WI38 (cell line): Measurements from ENCODE around the gene SHF.
A peak's percentile ranks its signal among the peaks of the same experiment; 100 is the strongest.
"Not testable (repeated sequence)": the region's sequence is repeated elsewhere in the genome, so short reads cannot be mapped to it uniquely, and the experiment has no call there.

Experiments
- H3K4me3 ChIP-seq: 2 replicates; pipeline ENCODE4 v1.5.1; 2011; ENCODE audit warnings: low read depth, mild to moderate bottlenecking, control low read depth, low read length
- TF ChIP-seq, protein P1 (sequence below): IDR thresholded peaks from 2 replicates; pipeline ENCODE4 v1.5.1; 2012; ENCODE audit warnings: low read depth, mild to moderate bottlenecking, control low read depth, low read length

Gene SHF, protein sequence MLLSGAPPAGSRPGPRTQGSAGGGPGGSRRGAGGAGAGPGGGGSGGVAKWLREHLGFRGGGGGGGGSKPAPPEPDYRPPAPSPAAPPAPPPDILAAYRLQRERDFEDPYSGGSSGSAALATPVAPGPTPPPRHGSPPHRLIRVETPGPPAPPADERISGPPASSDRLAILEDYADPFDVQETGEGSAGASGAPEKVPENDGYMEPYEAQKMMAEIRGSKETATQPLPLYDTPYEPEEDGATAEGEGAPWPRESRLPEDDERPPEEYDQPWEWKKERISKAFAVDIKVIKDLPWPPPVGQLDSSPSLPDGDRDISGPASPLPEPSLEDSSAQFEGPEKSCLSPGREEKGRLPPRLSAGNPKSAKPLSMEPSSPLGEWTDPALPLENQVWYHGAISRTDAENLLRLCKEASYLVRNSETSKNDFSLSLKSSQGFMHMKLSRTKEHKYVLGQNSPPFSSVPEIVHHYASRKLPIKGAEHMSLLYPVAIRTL

GRCh38 chr15:45187894-45188830 is at the start of gene SHF:
TSS of gene SHF (minus strand) at chr15:45187966. CDS start at chr15:45187951, 15 bp downstream.
- TF ChIP-seq, protein P1, sequence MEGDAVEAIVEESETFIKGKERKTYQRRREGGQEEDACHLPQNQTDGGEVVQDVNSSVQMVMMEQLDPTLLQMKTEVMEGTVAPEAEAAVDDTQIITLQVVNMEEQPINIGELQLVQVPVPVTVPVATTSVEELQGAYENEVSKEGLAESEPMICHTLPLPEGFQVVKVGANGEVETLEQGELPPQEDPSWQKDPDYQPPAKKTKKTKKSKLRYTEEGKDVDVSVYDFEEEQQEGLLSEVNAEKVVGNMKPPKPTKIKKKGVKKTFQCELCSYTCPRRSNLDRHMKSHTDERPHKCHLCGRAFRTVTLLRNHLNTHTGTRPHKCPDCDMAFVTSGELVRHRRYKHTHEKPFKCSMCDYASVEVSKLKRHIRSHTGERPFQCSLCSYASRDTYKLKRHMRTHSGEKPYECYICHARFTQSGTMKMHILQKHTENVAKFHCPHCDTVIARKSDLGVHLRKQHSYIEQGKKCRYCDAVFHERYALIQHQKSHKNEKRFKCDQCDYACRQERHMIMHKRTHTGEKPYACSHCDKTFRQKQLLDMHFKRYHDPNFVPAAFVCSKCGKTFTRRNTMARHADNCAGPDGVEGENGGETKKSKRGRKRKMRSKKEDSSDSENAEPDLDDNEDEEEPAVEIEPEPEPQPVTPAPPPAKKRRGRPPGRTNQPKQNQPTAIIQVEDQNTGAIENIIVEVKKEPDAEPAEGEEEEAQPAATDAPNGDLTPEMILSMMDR, result no peak
- peak within 1 kb of the TSS; percentile 67 for H3K4me3 ChIP-seq

DNA sequence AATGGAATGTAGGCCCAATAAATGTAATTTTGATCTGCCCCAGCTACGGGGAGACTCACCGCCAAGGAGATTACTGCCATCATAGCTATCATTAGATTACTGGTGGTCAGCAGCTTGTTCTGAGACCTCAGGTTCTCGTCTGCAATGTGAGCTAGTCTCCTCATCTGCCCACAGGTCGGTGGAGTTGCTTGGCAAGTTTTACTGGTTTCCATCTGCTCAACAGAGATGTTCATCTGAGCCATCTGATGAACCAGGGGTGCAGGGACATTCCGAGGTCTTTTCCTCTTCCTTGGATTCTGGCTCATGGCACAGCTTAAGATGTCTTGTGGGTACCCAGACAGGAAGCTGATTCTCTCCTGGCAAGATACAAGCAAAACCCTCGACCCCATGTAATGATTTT is 49.0 kb upstream of the SHF start:
- H3K4me3 ChIP-seq, result not testable (repeated sequence)

DNA sequence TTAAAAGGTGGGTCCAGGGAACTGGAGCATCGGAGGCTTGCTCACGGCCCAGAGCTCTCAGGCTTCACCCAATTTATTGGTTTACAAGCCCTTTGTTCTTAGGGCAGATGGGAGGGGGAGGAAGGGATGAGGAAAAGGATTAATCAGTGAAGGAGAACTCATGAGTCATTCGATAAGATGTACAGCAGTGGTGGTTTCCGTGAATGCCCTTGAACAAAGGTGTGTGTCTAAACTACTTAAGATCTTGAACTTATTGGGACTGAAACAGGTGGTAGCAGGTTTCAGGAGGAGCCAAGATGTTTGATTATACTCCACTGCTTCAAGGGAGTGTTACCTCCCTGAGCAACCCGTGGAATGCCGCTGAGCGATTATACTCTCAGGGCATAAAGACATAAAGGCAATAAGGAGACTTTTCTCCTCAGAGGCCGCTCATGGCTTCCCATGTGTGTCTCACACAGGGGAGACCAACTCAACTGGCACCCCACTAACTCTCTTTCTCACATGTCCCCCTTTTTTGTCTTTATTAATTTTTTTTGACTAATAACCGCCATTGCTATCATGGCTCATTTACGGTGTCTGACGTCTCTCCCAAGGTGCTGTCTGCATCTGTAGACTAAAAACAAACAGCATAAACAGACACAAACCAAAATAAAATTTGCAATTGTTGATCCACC is 46.9 kb upstream of the SHF start:
- TF ChIP-seq, protein P1, result no peak
- H3K4me3 ChIP-seq, result no peak overlapping the region

GRCh38 chr15:45231864-45232562 is 44.2 kb upstream of the SHF start:
- no peak overlapping the region for H3K4me3 ChIP-seq
- TF ChIP-seq, protein P1, result no peak

DNA sequence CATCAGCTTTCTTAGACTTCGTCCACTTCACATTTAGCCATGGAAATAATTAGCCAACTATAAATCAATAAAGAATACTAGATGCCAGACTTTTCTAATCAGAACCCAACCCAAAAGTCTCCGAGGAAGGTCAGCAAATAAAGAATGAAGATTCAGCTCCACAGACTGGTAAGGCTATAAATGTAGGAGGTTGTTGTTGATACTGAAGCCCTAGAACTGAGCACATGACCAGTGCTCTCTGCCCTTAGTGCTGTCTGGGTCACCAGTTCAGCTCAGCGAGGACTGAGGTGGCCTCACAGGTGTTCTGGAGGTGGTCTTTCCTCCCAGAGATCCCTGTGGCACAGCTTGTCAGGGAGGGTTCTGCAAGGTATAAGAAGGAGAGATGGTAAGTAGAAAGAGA is 43.4 kb upstream of the SHF start:
- TF ChIP-seq, protein P1, result no peak
- H3K4me3 ChIP-seq, result no peak overlapping the region

DNA sequence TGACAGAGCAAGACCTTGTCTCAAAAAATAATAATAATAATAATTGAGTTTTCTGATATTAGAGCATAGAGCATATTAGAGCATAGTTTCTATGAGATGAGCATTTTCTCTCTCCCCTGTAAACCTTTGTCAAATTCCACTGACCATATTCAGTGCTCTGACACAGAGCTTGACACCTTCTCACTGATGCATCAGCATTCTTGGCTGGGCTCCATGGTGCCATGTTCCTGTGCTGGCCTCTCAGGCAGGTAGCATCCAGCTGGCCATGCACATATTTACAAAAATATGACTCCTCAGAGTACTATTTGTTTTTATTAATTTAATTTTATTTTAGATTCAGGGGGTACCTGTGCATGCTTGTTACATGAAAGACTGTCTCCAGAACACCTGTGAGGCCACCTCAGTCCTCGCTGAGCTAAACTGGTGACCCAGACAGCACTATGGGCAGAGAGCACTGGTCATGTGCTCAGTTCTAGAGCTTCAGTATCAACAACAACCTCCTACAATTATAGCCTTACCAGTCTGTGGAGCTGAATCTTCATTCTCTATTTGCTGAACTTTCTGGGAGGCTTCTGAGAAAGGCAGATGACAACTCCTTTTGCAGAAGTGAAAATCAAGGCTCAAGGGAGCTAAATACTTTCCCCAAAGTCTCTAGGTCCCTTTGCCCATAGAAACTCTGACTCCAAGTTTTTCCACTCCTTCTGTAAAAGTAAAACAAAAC is 42.6 kb upstream of the SHF start:
- TF ChIP-seq, protein P1, result no peak
- H3K4me3 ChIP-seq, result no peak overlapping the region
